ENCODE measurements around the gene TRAFD1.

DNA sequence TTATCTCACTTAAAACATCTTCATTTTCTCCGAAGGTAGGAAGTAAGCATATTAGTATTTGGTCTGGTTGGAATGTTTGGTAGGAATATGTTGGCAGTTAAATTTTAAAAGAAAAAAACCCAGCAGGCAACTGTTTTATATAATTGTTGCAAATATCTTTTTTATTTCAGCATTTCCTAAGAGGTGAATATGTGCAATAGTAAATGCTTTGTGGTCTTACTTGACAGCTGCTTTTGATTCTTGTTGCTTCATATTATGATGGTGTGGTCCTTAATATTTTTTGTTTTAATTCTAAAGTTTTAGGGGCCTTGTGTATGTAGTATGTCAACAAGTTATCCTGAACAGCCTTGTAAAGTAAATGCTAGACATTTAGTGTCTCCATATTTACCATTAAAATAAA, 6.3 kb downstream of the TRAFD1 start:
- TF ChIP-seq, protein P1, sequence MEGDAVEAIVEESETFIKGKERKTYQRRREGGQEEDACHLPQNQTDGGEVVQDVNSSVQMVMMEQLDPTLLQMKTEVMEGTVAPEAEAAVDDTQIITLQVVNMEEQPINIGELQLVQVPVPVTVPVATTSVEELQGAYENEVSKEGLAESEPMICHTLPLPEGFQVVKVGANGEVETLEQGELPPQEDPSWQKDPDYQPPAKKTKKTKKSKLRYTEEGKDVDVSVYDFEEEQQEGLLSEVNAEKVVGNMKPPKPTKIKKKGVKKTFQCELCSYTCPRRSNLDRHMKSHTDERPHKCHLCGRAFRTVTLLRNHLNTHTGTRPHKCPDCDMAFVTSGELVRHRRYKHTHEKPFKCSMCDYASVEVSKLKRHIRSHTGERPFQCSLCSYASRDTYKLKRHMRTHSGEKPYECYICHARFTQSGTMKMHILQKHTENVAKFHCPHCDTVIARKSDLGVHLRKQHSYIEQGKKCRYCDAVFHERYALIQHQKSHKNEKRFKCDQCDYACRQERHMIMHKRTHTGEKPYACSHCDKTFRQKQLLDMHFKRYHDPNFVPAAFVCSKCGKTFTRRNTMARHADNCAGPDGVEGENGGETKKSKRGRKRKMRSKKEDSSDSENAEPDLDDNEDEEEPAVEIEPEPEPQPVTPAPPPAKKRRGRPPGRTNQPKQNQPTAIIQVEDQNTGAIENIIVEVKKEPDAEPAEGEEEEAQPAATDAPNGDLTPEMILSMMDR (IDR thresholded peaks at IDR 0.05; ENCODE audit: insufficient read depth, low read length, poor library complexity, severe bottlenecking): no peak
- TF ChIP-seq EZH2phosphoT487 (conservative IDR thresholded peaks at IDR 0.05; ENCODE audit: low read length): no peak

Data from SU-DHL-6 (cell line).